Calu3 (cell line): ENCODE data around the gene STAMBP. TPM values are rescaled to one million over a fixed set of nuclear protein-coding genes. Genes with fewer than 3 reads are reported as not detected.

Source experiments
- BruUV-seq: library from RNA; stranded (reverse); fragments of 400-500 nt; replicated peaks from 2 replicates; lab custom pipeline; 2021; lab: Mats Ljungman, UMichigan
- CTCF ChIA-PET: fragments of 300-600 bp; sonication (Branson Sonifier 250); formaldehyde crosslinking; loops from one replicate; lab custom pipeline; 2022; ENCODE audit warnings: antibody characterized with exemption; lab: Charles Lee
- DNase-seq: peaks from one replicate; pipeline ENCODE4 v3.0.0; 2022
- H3K27ac Mint-ChIP-seq: one replicate; pipeline ENCODE4 v1.8.0; 2022; ENCODE audit warnings: mixed read lengths; ENCODE audit not compliant: unreplicated experiment
- H3K27me3 Mint-ChIP-seq: one replicate; pipeline ENCODE4 v1.8.0; 2022; ENCODE audit warnings: mixed read lengths; ENCODE audit not compliant: unreplicated experiment
- H3K36me3 Mint-ChIP-seq: one replicate; pipeline ENCODE4 v1.8.0; 2022; ENCODE audit warnings: mild to moderate bottlenecking, moderate library complexity, mixed read lengths; ENCODE audit not compliant: insufficient read depth, unreplicated experiment
- H3K4me1 Mint-ChIP-seq: one replicate; pipeline ENCODE4 v1.8.0; 2022; ENCODE audit warnings: mild to moderate bottlenecking, low read depth, mixed read lengths; ENCODE audit not compliant: unreplicated experiment
- H3K4me3 Mint-ChIP-seq: one replicate; pipeline ENCODE4 v1.8.0; 2022; ENCODE audit warnings: mild to moderate bottlenecking, low read depth, moderate library complexity, mixed read lengths; ENCODE audit not compliant: unreplicated experiment
- H3K9me3 Mint-ChIP-seq: one replicate; pipeline ENCODE4 v1.8.0; 2022; ENCODE audit warnings: low read depth, mixed read lengths; ENCODE audit not compliant: unreplicated experiment
- CTCF ChIP-seq: fragments of 200-600 bp; IDR thresholded peaks from one replicate; pipeline ENCODE4 v1.8.0; 2022; ENCODE audit warnings: antibody characterized with exemption; ENCODE audit not compliant: unreplicated experiment
- intact Hi-C: fragments of 100-400 bp; cut with micrococcal nuclease; formaldehyde crosslinking; loops from one replicate; pipeline ENCODE4 v1.10.0; 2022; ENCODE audit not compliant: unreplicated experiment
- total RNA-seq: library from RNA; stranded (reverse); gene quantifications from 2 replicates; pipeline ENCODE4 v1.2.3, GENCODE V29; 2022

STAMBP gene
- total RNA-seq, 1 experiment from 2014 or later = 51.9 TPM

GRCh38 chr2:73837847-73838585 is 9.3 kb downstream of the STAMBP start:
- Mint-ChIP-seq H3K36me3 (peaks cover 19% of the 10 kb centered on the region), H3K27me3 (no peaks in the 10 kb centered on the region), H3K4me3 (no peak overlapping the region), H3K9me3 (no peaks in the 10 kb centered on the region), H3K27ac (no peak overlapping the region), H3K4me1 (peaks cover 9% of the 10 kb centered on the region)
- no peak for TF ChIP-seq CTCF
- no TSS peak for BruUV-seq
- no peak for DNase-seq
- CTCF ChIA-PET = interaction anchor here (0.6 to 1.4 kb wide), 2 partner anchors 72 to 314 kb away, joined by 3 to 4 read pairs; no protein-coding TSS in a partner anchor
- intact Hi-C loops = no loop called here

- CTCF ChIA-PET = interaction anchor here (0.6 to 1.4 kb wide), 2 partner anchors 71 to 313 kb away, joined by 3 to 4 read pairs; no protein-coding TSS in a partner anchor
- H3K27me3 Mint-ChIP-seq = no peaks in the 10 kb centered on the region
- H3K36me3 Mint-ChIP-seq = peaks cover 19% of the 10 kb centered on the region
- H3K4me1 Mint-ChIP-seq = peaks cover 8% of the 10 kb centered on the region
- no peaks in the 10 kb centered on the region for H3K9me3 Mint-ChIP-seq
- no peak overlapping the region for H3K4me3 Mint-ChIP-seq
- BruUV-seq = no TSS peak
- no peak for DNase-seq
- TF ChIP-seq CTCF = no peak
- H3K27ac Mint-ChIP-seq = no peak overlapping the region
- intact Hi-C loops = no loop called here
These were observed 10.3 kb downstream of the STAMBP start for GRCh38 chr2:73838889-73839534.

- TF ChIP-seq CTCF = no peak
- no peaks in the 10 kb centered on the region for H3K27me3 Mint-ChIP-seq
- DNase-seq = no peak
- no peak overlapping the region for H3K27ac Mint-ChIP-seq
- no peaks in the 10 kb centered on the region for H3K9me3 Mint-ChIP-seq
- no TSS peak for BruUV-seq
- H3K4me1 Mint-ChIP-seq = peaks cover 8% of the 10 kb centered on the region
- peaks cover 20% of the 10 kb centered on the region for H3K36me3 Mint-ChIP-seq
- H3K4me3 Mint-ChIP-seq = no peak overlapping the region
- CTCF ChIA-PET = interaction anchor here (1.4 kb wide), 1 partner anchor 312 kb away, joined by 4 read pairs; no protein-coding TSS in a partner anchor
- intact Hi-C loops = no loop called here
These were observed 11.1 kb downstream of the STAMBP start for GRCh38 chr2:73839653-73840411.
